ENCODE measurements around the gene ADORA2A. TPM values are rescaled to one million over a fixed set of nuclear protein-coding genes. Genes with fewer than 3 reads are reported as not detected.

The ADORA2A gene
- total and polyA plus RNA-seq, 9 donors = 0.57 to 5.0 (median 2.7) TPM

GRCh38 chr22:24417200-24417599, 10.2 kb upstream of the ADORA2A start:
- H3K36me3 ChIP-seq = peaks cover 3% of the 10 kb centered on the region
- no peaks in the 10 kb centered on the region for H3K9me3 ChIP-seq
- no peak for TF ChIP-seq EP300 (IDR thresholded peaks at IDR 0.05)
- no peak for TF ChIP-seq POLR2A (IDR thresholded peaks at IDR 0.05)
- TF ChIP-seq, protein P1, sequence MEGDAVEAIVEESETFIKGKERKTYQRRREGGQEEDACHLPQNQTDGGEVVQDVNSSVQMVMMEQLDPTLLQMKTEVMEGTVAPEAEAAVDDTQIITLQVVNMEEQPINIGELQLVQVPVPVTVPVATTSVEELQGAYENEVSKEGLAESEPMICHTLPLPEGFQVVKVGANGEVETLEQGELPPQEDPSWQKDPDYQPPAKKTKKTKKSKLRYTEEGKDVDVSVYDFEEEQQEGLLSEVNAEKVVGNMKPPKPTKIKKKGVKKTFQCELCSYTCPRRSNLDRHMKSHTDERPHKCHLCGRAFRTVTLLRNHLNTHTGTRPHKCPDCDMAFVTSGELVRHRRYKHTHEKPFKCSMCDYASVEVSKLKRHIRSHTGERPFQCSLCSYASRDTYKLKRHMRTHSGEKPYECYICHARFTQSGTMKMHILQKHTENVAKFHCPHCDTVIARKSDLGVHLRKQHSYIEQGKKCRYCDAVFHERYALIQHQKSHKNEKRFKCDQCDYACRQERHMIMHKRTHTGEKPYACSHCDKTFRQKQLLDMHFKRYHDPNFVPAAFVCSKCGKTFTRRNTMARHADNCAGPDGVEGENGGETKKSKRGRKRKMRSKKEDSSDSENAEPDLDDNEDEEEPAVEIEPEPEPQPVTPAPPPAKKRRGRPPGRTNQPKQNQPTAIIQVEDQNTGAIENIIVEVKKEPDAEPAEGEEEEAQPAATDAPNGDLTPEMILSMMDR (IDR thresholded peaks at IDR 0.05) = no peak
- no peaks in the 10 kb centered on the region for H3K27me3 ChIP-seq
- H3K4me1 ChIP-seq (ENCODE audit: insufficient read depth) = no peaks in the 10 kb centered on the region
- DNase-seq = peak in 2 of 5 donors; percentile 15 to 21
- intact Hi-C loops (cut with DNase I) = no loop called here
- 86 to 91% (median 90%) methylated on average over 7 of the region's 7 CpGs for WGBS, 3 donors
- no peak overlapping the region for H3K27ac ChIP-seq
- no peak overlapping the region for H3K4me3 ChIP-seq

- 83 to 88% (median 84%) methylated on average over 16 of the region's 16 CpGs for WGBS, 3 donors
- peak in 2 of 5 donors; percentile 16 to 29 for DNase-seq
- H3K36me3 ChIP-seq = peaks cover 3% of the 10 kb centered on the region
- no peaks in the 10 kb centered on the region for H3K27me3 ChIP-seq
- intact Hi-C loops (cut with DNase I) = no loop called here
- H3K27ac ChIP-seq = no peak overlapping the region
- no peaks in the 10 kb centered on the region for H3K9me3 ChIP-seq
- no peaks in the 10 kb centered on the region for H3K4me1 ChIP-seq (ENCODE audit: insufficient read depth)
- H3K4me3 ChIP-seq = no peak overlapping the region
- no peak for TF ChIP-seq POLR2A (IDR thresholded peaks at IDR 0.05)
- no peak for TF ChIP-seq EP300 (IDR thresholded peaks at IDR 0.05)
- TF ChIP-seq, protein P1 (IDR thresholded peaks at IDR 0.05) = no peak
Observed at GRCh38 chr22:24417901-24418641, 9.3 kb upstream of the ADORA2A start.

DNA sequence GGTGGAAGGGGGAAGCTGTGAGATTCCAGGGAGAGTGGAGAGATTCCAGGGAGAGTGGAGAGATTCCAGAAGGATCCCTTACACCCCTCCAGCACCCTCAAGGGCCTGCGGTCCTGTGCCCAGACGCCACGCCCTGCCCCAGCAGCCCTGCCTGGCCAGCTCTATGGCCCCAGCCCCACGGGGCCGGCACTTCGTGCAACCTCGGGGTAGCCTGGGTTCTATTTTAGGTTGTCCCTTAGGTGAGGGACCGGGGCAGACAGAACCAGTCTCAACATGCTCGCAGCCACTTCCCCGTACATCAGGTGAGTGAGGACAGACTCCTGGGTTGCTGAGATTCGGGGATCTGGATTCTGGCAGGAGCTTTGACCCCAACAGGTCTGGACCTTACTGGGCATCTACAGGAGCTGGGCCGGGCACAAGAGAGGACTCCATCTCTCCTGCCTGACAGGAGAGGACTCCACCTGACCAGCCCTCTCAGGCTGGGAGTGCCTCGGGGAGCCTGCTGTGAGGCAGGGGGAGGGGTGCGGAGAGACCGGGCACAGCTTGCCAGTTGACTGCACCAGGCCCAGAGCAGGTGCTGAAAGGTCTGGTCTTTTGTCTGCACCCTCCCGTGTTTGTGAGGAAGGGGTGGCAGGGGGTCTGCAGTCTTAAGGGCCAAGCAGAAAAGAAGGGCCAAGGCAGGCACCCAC, 8.5 kb upstream of the ADORA2A start:
- no peaks in the 10 kb centered on the region for H3K4me1 ChIP-seq (ENCODE audit: insufficient read depth)
- H3K9me3 ChIP-seq = no peaks in the 10 kb centered on the region
- intact Hi-C loops (cut with DNase I) = no loop called here
- DNase-seq = peak in 2 of 5 donors; percentile 12 to 31
- H3K36me3 ChIP-seq = peaks cover 3% of the 10 kb centered on the region
- H3K27me3 ChIP-seq = no peaks in the 10 kb centered on the region
- H3K27ac ChIP-seq = no peak overlapping the region
- no peak overlapping the region for H3K4me3 ChIP-seq
- no peak for TF ChIP-seq POLR2A (IDR thresholded peaks at IDR 0.05)
- whole genome bisulfite sequencing, 3 donors = 64 to 74% (median 65%) methylated on average over 16 of the region's 16 CpGs

GRCh38 chr22:24419475-24419850, 7.9 kb upstream of the ADORA2A start:
- peaks cover 3% of the 10 kb centered on the region for H3K36me3 ChIP-seq
- DNase-seq = peak in 1 of 5 donors; percentile 19
- H3K27ac ChIP-seq = no peak overlapping the region
- 51 to 61% (median 54%) methylated on average over 4 to 7 of the region's 7 CpGs for WGBS, 3 donors
- no peaks in the 10 kb centered on the region for H3K9me3 ChIP-seq
- H3K4me3 ChIP-seq = no peak overlapping the region
- TF ChIP-seq EP300 (IDR thresholded peaks at IDR 0.05) (no peak), POLR2A (IDR thresholded peaks at IDR 0.05) (no peak)
- TF ChIP-seq, protein P1 (IDR thresholded peaks at IDR 0.05) = no peak
- intact Hi-C loops (cut with DNase I) = no loop called here
- no peaks in the 10 kb centered on the region for H3K27me3 ChIP-seq
- peaks cover 1% of the 10 kb centered on the region for H3K4me1 ChIP-seq (ENCODE audit: insufficient read depth)

Measured in ovary (tissue), 9 donors.